Right lobe of liver (tissue), 6 donors: Measurements from ENCODE around the gene GPRC5C. TPM values are rescaled to one million over a fixed set of nuclear protein-coding genes. Genes with fewer than 3 reads are reported as not detected.
A peak's percentile ranks its signal among the peaks of the same experiment; 100 is the strongest.
"Not testable (repeated sequence)": the region's sequence is repeated elsewhere in the genome, so short reads cannot be mapped to it uniquely, and the experiment has no call there.

Source experiments
- ATAC-seq, 4 donors: fragments of 200-7000 bp; cut with Tn5 transposase; one replicate each; pipeline ENCODE4 v1.9.1; 2020; ENCODE audit warnings: mild to moderate bottlenecking in 4 of 4, moderate library complexity in 4 of 4
- DNase-seq, 3 donors: peaks; one replicate each; pipeline ENCODE4 v3.0.0-alpha.2; 2020
- H3K27ac ChIP-seq, 3 donors: fragments of 200-600 bp; one replicate each; pipeline ENCODE4 v1.8.0; 2022
- H3K27me3 ChIP-seq, 2 donors: fragments of 200-600 bp; one replicate each; pipeline ENCODE4 v1.8.0; 2022
- H3K36me3 ChIP-seq, 4 donors: fragments of 200-600 bp; sonication (generic) in 1 of 4; one replicate each; pipeline versions ENCODE4 v1.5.1 to v1.8.0; 2017 to 2022; ENCODE audit warnings: control low read depth in 1 of 4
- H3K4me1 ChIP-seq, 4 donors: fragments of 200-600 bp; sonication (generic) in 1 of 4; one replicate each; pipeline versions ENCODE4 v1.5.1 to v1.8.0; 2017 to 2022; ENCODE audit warnings: control low read depth in 1 of 4
- H3K4me3 ChIP-seq, 3 donors: fragments of 200-600 bp; one replicate each; pipeline ENCODE4 v1.8.0; 2022
- H3K9me3 ChIP-seq, 4 donors: fragments of 200-600 bp; sonication (generic) in 1 of 4; one replicate each; pipeline versions ENCODE4 v1.5.1 to v1.8.0; 2017 to 2022; ENCODE audit warnings: control low read depth in 1 of 4
- CTCF ChIP-seq, 4 donors: fragments of 200-600 bp in 3 of 4; fragments of 450-650 bp in 1 of 4; IDR thresholded peaks; one replicate each; pipeline versions ENCODE4 v1.5.1 to v1.8.0; 2016 to 2022; ENCODE audit warnings: antibody characterized with exemption in 4 of 4, mild to moderate bottlenecking in 2 of 4
- POLR2A ChIP-seq: fragments of 450-650 bp; IDR thresholded peaks from one replicate; pipeline ENCODE4 v1.6.1; 2017; ENCODE audit warnings: antibody characterized with exemption, mild to moderate bottlenecking
- WGBS: methylation state at CpG from one replicate; pipeline ENCODE4 v1.1.6; 2018; ENCODE audit warnings: low coverage, low lambda C conversion rate; ENCODE audit not compliant: insufficient coverage; ENCODE audit errors: missing lambda C conversion rate; 5-methylcytosine and 5-hydroxymethylcytosine counted together
- intact Hi-C, 2 donors: fragments of 100-400 bp; cut with DNase I; formaldehyde crosslinking; loops; one replicate each; pipeline versions ENCODE4 v1.11.2 to v1.14.1; 2022
- total RNA-seq, 6 experiments: library from RNA; depleted of rRNA in 2 of 6; stranded (reverse); fragments of >200 nt in 2 of 6; fragmentation: NEBNext Ultra II Directional in 3 of 6; extraction: Animal tissue kit (Norgen Biotek cat#: 25700) in 3 of 6; gene quantifications; one replicate each; pipeline versions ENCODE4 v1.1.0 to v1.2.4, GENCODE V29; 2016 to 2023
- donor health status: DM: no; HTN: yes; CAD: no.
- donor health status: DM: no; HTN: no; CAD: no.
- donor health status: DM: no; HTN: no; CAD: no.
- donor health status: DM: no; HTN: yes; CAD: no.
- donor health status: DM: no; HTN: yes; CAD: no.

The GPRC5C gene
- total RNA-seq, 6 experiments from 2014 or later = 120 to 215 (median 131) TPM

GRCh38 chr17:74404789-74405188, 27.1 kb upstream of the GPRC5C start:
- WGBS = 77% methylated on average over 6 of the region's 6 CpGs
- DNase-seq (no peak), ATAC-seq (no peak)
- Histone ChIP-seq H3K27me3 (no peaks in the 10 kb centered on the region), H3K4me3 (no peak overlapping the region), H3K36me3 (no peaks in the 10 kb centered on the region), H3K9me3 (no peaks in the 10 kb centered on the region), H3K27ac (no peak overlapping the region), H3K4me1 (peaks cover 0 to 9% (median 0%) of the 10 kb centered on the region in 4 donors)
- intact Hi-C loops = no loop called here
- TF ChIP-seq CTCF (IDR thresholded peaks at IDR 0.05) (no peak), POLR2A (no peak)

- intact Hi-C loops, H3K27ac ChIP-seq, H3K4me1 ChIP-seq, H3K9me3 ChIP-seq, H3K4me3 ChIP-seq, H3K27me3 ChIP-seq, ATAC-seq, DNase-seq, H3K36me3 ChIP-seq: not testable (repeated sequence)
- 94% methylated on average over 5 of the region's 5 CpGs for WGBS
Observed at GRCh38 chr17:74405311-74405710, 26.6 kb upstream of the GPRC5C start.

GRCh38 chr17:74407384-74407783, 24.5 kb upstream of the GPRC5C start:
- no peak overlapping the region for H3K27ac ChIP-seq

GRCh38 chr17:74408262-74408661, 23.6 kb upstream of the GPRC5C start:
- H3K36me3 ChIP-seq = no peaks in the 10 kb centered on the region
- ATAC-seq (peak; percentile 69 to 80 (median 74)), DNase-seq (no peak)
- H3K4me3 ChIP-seq = no peak overlapping the region
- H3K9me3 ChIP-seq = no peaks in the 10 kb centered on the region
- H3K27me3 ChIP-seq = no peaks in the 10 kb centered on the region
- H3K4me1 ChIP-seq = peaks cover 0 to 9% (median 0%) of the 10 kb centered on the region in 4 donors
- TF ChIP-seq POLR2A (no peak), CTCF (IDR thresholded peaks at IDR 0.05) (peak in 2 of 4 donors; percentile 14 to 20)
- 100% methylated on average over 1 of the region's 3 CpGs for WGBS
- intact Hi-C loops = no loop called here
- H3K27ac ChIP-seq = no peak overlapping the region

More at GRCh38 chr17:74407384-74407783, 24.5 kb upstream of the GPRC5C start:
- H3K4me1 ChIP-seq = peaks cover 0 to 9% (median 0%) of the 10 kb centered on the region in 4 donors
- WGBS = 60% methylated on average over 1 of the region's 5 CpGs
- H3K9me3 ChIP-seq = no peaks in the 10 kb centered on the region
- peak; percentile 44 to 86 (median 56) for ATAC-seq
- H3K36me3 ChIP-seq = no peaks in the 10 kb centered on the region
- no peak overlapping the region for H3K4me3 ChIP-seq
- TF ChIP-seq CTCF (IDR thresholded peaks at IDR 0.05) = no peak
- TF ChIP-seq POLR2A = no peak
- H3K27me3 ChIP-seq = no peaks in the 10 kb centered on the region
- intact Hi-C loops = no loop called here
- peak in 2 of 3 donors; percentile 70 to 74 for DNase-seq

GRCh38 chr17:74408815-74409214, 23.1 kb upstream of the GPRC5C start:
- Histone ChIP-seq H3K36me3 (no peaks in the 10 kb centered on the region), H3K9me3 (no peaks in the 10 kb centered on the region), H3K4me1 (peaks cover 0 to 9% (median 0%) of the 10 kb centered on the region in 4 donors), H3K27ac (no peak overlapping the region), H3K27me3 (no peaks in the 10 kb centered on the region), H3K4me3 (no peak overlapping the region)
- WGBS = 87% methylated on average over 4 of the region's 4 CpGs
- TF ChIP-seq CTCF (IDR thresholded peaks at IDR 0.05) (no peak), POLR2A (no peak)
- intact Hi-C loops = no loop called here
- ATAC-seq (no peak), DNase-seq (no peak)
